GM12878 (cell line): Measurements from ENCODE around the gene AFG1L. TPM values are rescaled to one million over a fixed set of nuclear protein-coding genes. Genes with fewer than 3 reads are reported as not detected.

Experiments used
- ATF2 ChIP-seq: IDR thresholded peaks from 2 replicates; pipeline ENCODE4 v1.6.1; 2012; ENCODE audit warnings: low read length, inconsistent platforms
- BACH1 ChIP-seq: fragments of 450-650 bp; IDR thresholded peaks from 2 replicates; pipeline ENCODE4 v1.6.1; 2017; ENCODE audit warnings: mild to moderate bottlenecking, borderline replicate concordance
- BCLAF1 ChIP-seq: fragments of 450-650 bp; IDR thresholded peaks from 2 replicates; pipeline ENCODE4 v1.6.1; 2017; ENCODE audit warnings: antibody characterized with exemption, mild to moderate bottlenecking, moderate library complexity
- BMI1 ChIP-seq: fragments of 450-650 bp; IDR thresholded peaks from 2 replicates; pipeline ENCODE4 v1.6.1; 2016; ENCODE audit warnings: mild to moderate bottlenecking, moderate library complexity, borderline replicate concordance
- HDAC2 ChIP-seq: fragments of 200-600 bp; sonication (generic); IDR thresholded peaks from 2 replicates; pipeline ENCODE4 v1.6.1; 2017
- IRF5 ChIP-seq: fragments of 450-650 bp; IDR thresholded peaks from 2 replicates; pipeline ENCODE4 v1.6.1; 2017; ENCODE audit warnings: borderline replicate concordance
- MYC ChIP-seq: IDR thresholded peaks from 2 replicates; pipeline ENCODE4 v1.6.1; 2011; ENCODE audit warnings: mild to moderate bottlenecking, low read length, moderate library complexity, inconsistent platforms; ENCODE audit not compliant: insufficient read depth, insufficient replicate concordance, insufficient read length, severe bottlenecking
- PAX8 ChIP-seq: fragments of 450-650 bp; IDR thresholded peaks from 2 replicates; pipeline ENCODE4 v1.6.1; 2017; ENCODE audit warnings: mild to moderate bottlenecking, moderate library complexity
- POU2F2 ChIP-seq: IDR thresholded peaks from 3 replicates; pipeline ENCODE4 v1.6.1; 2011; ENCODE audit warnings: low read depth, mild to moderate bottlenecking, low read length, borderline replicate concordance
- RAD21 ChIP-seq: IDR thresholded peaks from 2 replicates; pipeline ENCODE4 v1.6.1; 2011; ENCODE audit warnings: mild to moderate bottlenecking, low read depth, low read length, moderate library complexity; ENCODE audit not compliant: insufficient read depth
- RB1 ChIP-seq: fragments of 450-650 bp; formaldehyde crosslinking; IDR thresholded peaks from 2 replicates; pipeline ENCODE4 v1.6.1; 2017; ENCODE audit warnings: mild to moderate bottlenecking, borderline replicate concordance
- RELA ChIP-seq: fragments of 450-650 bp; IDR thresholded peaks from 2 replicates; pipeline ENCODE4 v1.8.0; 2014; ENCODE audit warnings: borderline replicate concordance; ENCODE audit not compliant: partially characterized antibody
- SREBF1 ChIP-seq: IDR thresholded peaks from 2 replicates; pipeline ENCODE4 v1.6.1; 2012; ENCODE audit warnings: mild to moderate bottlenecking, low read length
- SREBF2 ChIP-seq: IDR thresholded peaks from 2 replicates; pipeline ENCODE4 v1.6.1; 2012; ENCODE audit warnings: mild to moderate bottlenecking, low read length
- SRF ChIP-seq, 2 experiments: IDR thresholded peaks; 2 replicates each; pipeline ENCODE4 v1.6.1; 2011; ENCODE audit warnings: low read depth in 2 of 2, low read length in 2 of 2, mild to moderate bottlenecking in 1 of 2, moderate library complexity in 1 of 2
- SUPT20H ChIP-seq: IDR thresholded peaks from 2 replicates; pipeline ENCODE4 v1.6.1; 2011; ENCODE audit warnings: low read depth, mild to moderate bottlenecking, low read length, moderate library complexity, borderline replicate concordance; ENCODE audit not compliant: control insufficient read depth
- USF1 ChIP-seq: IDR thresholded peaks from 2 replicates; pipeline ENCODE4 v1.6.1; 2011; ENCODE audit warnings: borderline replicate concordance, low read depth, mild to moderate bottlenecking, moderate library complexity, mixed read lengths, low read length; ENCODE audit not compliant: insufficient read depth; ENCODE audit errors: extremely low read length
- YY1 ChIP-seq: IDR thresholded peaks from 2 replicates; pipeline ENCODE4 v1.6.1; 2011; ENCODE audit warnings: low read depth, mild to moderate bottlenecking, low read length
- ZBED1 ChIP-seq: IDR thresholded peaks from 2 replicates; pipeline ENCODE4 v1.6.1; 2016; ENCODE audit warnings: borderline replicate concordance
- ZBTB4 ChIP-seq: fragments of 450-650 bp; formaldehyde crosslinking; IDR thresholded peaks from 2 replicates; pipeline ENCODE4 v1.4.0; 2022; ENCODE audit warnings: mild to moderate bottlenecking, moderate library complexity
- polyA plus RNA-seq, 11 experiments: library from polyadenylated mRNA; depleted of rRNA in 4 of 11; unstranded in 6 of 11; stranded (reverse) in 5 of 11; fragments of >200 nt; fragmentation: Nextera tagmentation in 4 of 11; fragmentation: Illumina TruSeq in 1 of 11; extraction: Ambion mirVana in 4 of 11; extraction: Trizol in 1 of 11; gene quantifications; 1 replicate in 1 of 11; 2 replicates in 10 of 11; pipeline versions ENCODE4 v1.2.1 to v1.2.3, GENCODE V29; 2011 to 2016; ENCODE audit warnings: inconsistent platforms in 2 of 11, missing spikeins in 2 of 11, low read depth in 1 of 11
- total RNA-seq, 4 experiments: library from RNA; depleted of rRNA in 3 of 4; stranded (reverse); fragments of >200 nt in 3 of 4; fragmentation: Illumina TruSeq in 1 of 4; extraction: Trizol in 1 of 4; gene quantifications; 2 replicates each; pipeline versions ENCODE4 v1.2.1 to v1.2.3, GENCODE V29; 2013 to 2021

The AFG1L gene
- total and polyA plus RNA-seq, 10 of the 15 experiments (the other 5 are each of a cell fraction or from before 2014, with no cell fraction given), result 2.3 to 9.0 (median 4.3) TPM

- peak; percentile 35 for TF ChIP-seq USF1
- no peak for TF ChIP-seq SUPT20H
- TF ChIP-seq BMI1, result peak; percentile 90
- 0 out of 2 replicates have a peak, but pooled peaks have one; percentile 19 for TF ChIP-seq SREBF1
- TF ChIP-seq BCLAF1, result no peak
- TF ChIP-seq ATF2, result peak; percentile 98
- TF ChIP-seq YY1, result peak; percentile 90
- peak; percentile 62; the same call in 1 of the 2 replicates for TF ChIP-seq BACH1
- TF ChIP-seq HDAC2, result no peak
- TF ChIP-seq SREBF2, result 0 out of 2 replicates have a peak, but pooled peaks have one; percentile 21
- no peak for TF ChIP-seq ZBED1
- TF ChIP-seq SRF (IDR thresholded peaks at IDR 0.05; ENCODE audit: low read depth in 2 of 2, low read length in 2 of 2), result no peak
- TF ChIP-seq RELA, result no peak
- TF ChIP-seq POU2F2, result peak; percentile 77; the same call in 1 of the 3 replicates
- no peak for TF ChIP-seq MYC
- no peak for TF ChIP-seq PAX8
- no peak for TF ChIP-seq IRF5
- TF ChIP-seq RAD21, result no peak
- TF ChIP-seq RB1, result no peak
- TF ChIP-seq ZBTB4 (CRISPR knock-in tag), result peak; percentile 84; the same call in 1 of the 2 replicates
These were observed 263.7 kb downstream of the AFG1L start (continued) for GRCh38 chr6:108558372-108559096.
